GM12891 (cell line): Measurements from ENCODE around the gene GPR162.

Experiments
- POLR2A ChIP-seq: IDR thresholded peaks from 2 replicates; pipeline ENCODE4 v1.6.1; 2011; ENCODE audit warnings: low read depth, low read length, control low read depth
- POLR2AphosphoS5 ChIP-seq: IDR thresholded peaks from 2 replicates; pipeline ENCODE4 v1.6.1; 2011; ENCODE audit warnings: low read depth, low read length, control low read depth
- POU2F2 ChIP-seq: IDR thresholded peaks from 2 replicates; pipeline ENCODE4 v1.6.1; 2011; ENCODE audit warnings: low read depth, mild to moderate bottlenecking, control low read depth, low read length, moderate library complexity
- SPI1 ChIP-seq: IDR thresholded peaks from 2 replicates; pipeline ENCODE4 v1.6.1; 2011; ENCODE audit warnings: low read depth, low read length, control low read depth
- TAF1 ChIP-seq: IDR thresholded peaks from 2 replicates; pipeline ENCODE4 v1.6.1; 2011; ENCODE audit warnings: low read depth, low read length, control low read depth

- no peak for TF ChIP-seq POLR2A
- TF ChIP-seq TAF1, result no peak
- TF ChIP-seq POLR2AphosphoS5, result no peak
- no peak for TF ChIP-seq POU2F2
- no peak for TF ChIP-seq SPI1
Observed at GRCh38 chr12:6838854-6839253, 17.2 kb downstream of the GPR162 start.
